ENCODE results near the gene POU6F1.
A peak's percentile ranks its signal among the peaks of the same experiment; 100 is the strongest.
"Not testable (repeated sequence)": the region's sequence is repeated elsewhere in the genome, so short reads cannot be mapped to it uniquely, and the experiment has no call there.

Gene POU6F1

GRCh38 chr12:51217968-51218606 is at the start of gene POU6F1:
Gene POU6F1 (minus strand): TSS chr12:51218062. CDS start chr12:51206836, 11,226 bp downstream.
- peak; percentile 72 for DNase-seq

GRCh38 chr12:51265024-51265423 is 47.2 kb upstream of the POU6F1 start:
- DNase-seq, result peak; percentile 28

- DNase-seq, result no peak
Measured at GRCh38 chr12:51264297-51264696, 46.4 kb upstream of the POU6F1 start.

- DNase-seq, result no peak
Measured at GRCh38 chr12:51263341-51263740, 45.5 kb upstream of the POU6F1 start.

- no peak for DNase-seq
Measured at GRCh38 chr12:51262758-51263177, 44.9 kb upstream of the POU6F1 start.

- DNase-seq, result not testable (repeated sequence)
Measured at GRCh38 chr12:51259600-51259999, 41.7 kb upstream of the POU6F1 start.

- no peak for DNase-seq
Measured at GRCh38 chr12:51254536-51254935, 36.7 kb upstream of the POU6F1 start.

- DNase-seq, result no peak
Measured at GRCh38 chr12:51253276-51253675, 35.4 kb upstream of the POU6F1 start.

GRCh38 chr12:51247523-51248206 is 29.8 kb upstream of the POU6F1 start:
- DNase-seq, result no peak

GRCh38 chr12:51246254-51246853 is 28.5 kb upstream of the POU6F1 start:
- peak; percentile 46 for DNase-seq

GRCh38 chr12:51245476-51246253 is 27.8 kb upstream of the POU6F1 start:
- DNase-seq, result no peak

GRCh38 chr12:51244269-51244668 is 26.4 kb upstream of the POU6F1 start:
- DNase-seq, result no peak

- no peak for DNase-seq
Measured at GRCh38 chr12:51242876-51243275, 25.0 kb upstream of the POU6F1 start.

- DNase-seq, result no peak
Measured at GRCh38 chr12:51242120-51242519, 24.3 kb upstream of the POU6F1 start.

- DNase-seq, result no peak
Measured at GRCh38 chr12:51240971-51241370, 23.1 kb upstream of the POU6F1 start.

- peak; percentile 97 for DNase-seq
Measured at GRCh38 chr12:51238510-51239334, 20.9 kb upstream of the POU6F1 start, which contains the start of gene DAZAP2. Gene DAZAP2 (plus strand): TSS chr12:51238826. CDS start chr12:51238908, 82 bp downstream.

GRCh38 chr12:51238037-51238509 is 20.2 kb upstream of the POU6F1 start:
- DNase-seq, result peak; percentile 22

GRCh38 chr12:51234530-51234929 is 16.7 kb upstream of the POU6F1 start:
- DNase-seq, result no peak

- DNase-seq, result no peak
Measured at GRCh38 chr12:51232642-51233041, 14.8 kb upstream of the POU6F1 start.

GRCh38 chr12:51229116-51229809 is 11.4 kb upstream of the POU6F1 start:
- no peak for DNase-seq

- no peak for DNase-seq
Measured at GRCh38 chr12:51227962-51228361, 10.1 kb upstream of the POU6F1 start.
